Stimulated activated CD4-positive, alpha-beta T cell treated with anti-CD3 and anti-CD28 coated beads, Interleukin-4, amount 100 ng/mL, for 48 hours (primary cell): Measurements from ENCODE around the gene SH3YL1.

Source experiments
- DNase-seq, 2 donors: peaks; one replicate each; pipeline ENCODE4 v3.0.0-alpha.2; 2020; ENCODE audit warnings: low read depth in 2 of 2

SH3YL1 gene

GRCh38 chr2:258933-259332 is 4.9 kb downstream of the SH3YL1 start:
- DNase-seq: no peak

DNA sequence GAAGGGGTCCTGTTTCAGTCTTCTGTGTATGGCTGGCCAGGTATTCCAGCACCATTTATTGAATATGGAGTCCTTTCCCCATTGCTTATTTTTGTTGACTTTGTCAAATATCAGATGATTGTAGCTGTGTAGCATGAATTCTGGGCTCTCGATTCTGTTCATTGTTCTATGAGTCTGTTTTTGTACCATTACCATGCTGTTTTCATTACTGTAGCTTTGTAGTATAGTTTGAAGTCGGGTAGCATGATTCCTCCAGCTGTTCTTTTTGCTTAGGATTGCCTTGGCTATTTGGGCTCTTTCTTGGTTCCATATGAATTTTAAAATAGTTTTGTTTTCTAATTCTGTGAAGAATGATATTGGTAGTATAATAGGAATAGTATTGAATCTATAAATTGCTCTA is 6.0 kb downstream of the SH3YL1 start:
- DNase-seq: no peak

GRCh38 chr2:257429-257828 is 6.4 kb downstream of the SH3YL1 start:
- DNase-seq: no peak

GRCh38 chr2:256094-256493 is 7.7 kb downstream of the SH3YL1 start:
- DNase-seq: no peak

GRCh38 chr2:255195-255594 is 8.6 kb downstream of the SH3YL1 start:
- no peak for DNase-seq

DNA sequence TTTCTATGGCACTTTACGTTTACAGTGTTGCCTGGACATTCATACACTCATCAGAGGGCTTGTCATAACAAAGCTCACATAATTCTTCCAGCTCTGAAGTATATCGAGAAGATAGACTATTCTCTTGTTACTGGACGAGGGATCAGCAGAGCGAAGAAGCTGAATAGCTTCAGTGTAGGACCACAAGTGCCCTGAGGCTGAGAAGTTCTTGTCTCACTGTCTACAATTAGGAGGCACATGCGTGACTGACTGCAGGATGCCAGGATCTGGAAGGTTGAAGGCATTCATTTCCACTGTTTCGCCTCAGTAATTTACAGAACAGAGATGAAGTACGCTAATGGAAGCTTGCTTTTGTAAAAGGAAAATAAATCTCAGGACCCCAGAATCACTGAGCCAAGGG is 9.6 kb downstream of the SH3YL1 start:
- DNase-seq: no peak

- no peak for DNase-seq
These were observed 10.6 kb downstream of the SH3YL1 start for GRCh38 chr2:253202-253638.

DNA sequence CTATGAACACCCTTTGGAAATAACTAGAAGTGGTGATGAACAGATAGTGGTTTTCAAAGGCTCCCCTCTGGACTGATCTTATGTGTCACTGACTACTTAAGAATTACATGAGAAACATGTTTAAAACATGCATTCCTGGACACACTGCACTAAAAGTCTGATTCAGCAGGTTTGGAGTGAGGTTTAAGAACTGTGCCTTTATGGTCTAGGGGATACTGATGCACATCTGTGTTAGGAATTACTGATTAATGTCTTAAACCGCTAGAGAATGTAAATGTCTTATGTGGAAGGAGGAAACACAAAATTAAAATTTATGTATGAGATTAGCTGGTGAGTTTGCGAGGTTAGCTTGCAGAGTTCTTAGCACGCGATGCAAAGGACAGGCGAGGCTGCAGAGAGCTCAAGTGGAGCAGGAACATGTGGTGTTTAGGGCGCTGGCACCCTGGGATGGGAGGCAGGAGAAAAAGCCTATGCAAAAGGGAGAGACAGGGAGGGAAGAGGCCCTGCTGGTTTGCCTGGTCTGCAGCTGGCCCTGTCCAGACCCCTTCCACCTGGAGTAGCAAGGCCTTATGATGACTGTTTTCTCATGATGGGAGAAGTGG is 11.7 kb downstream of the SH3YL1 start:
- DNase-seq: no peak

GRCh38 chr2:249538-250042 is 14.2 kb downstream of the SH3YL1 start:
- no peak for DNase-seq

GRCh38 chr2:248724-249123 is 15.1 kb downstream of the SH3YL1 start:
- no peak for DNase-seq

DNA sequence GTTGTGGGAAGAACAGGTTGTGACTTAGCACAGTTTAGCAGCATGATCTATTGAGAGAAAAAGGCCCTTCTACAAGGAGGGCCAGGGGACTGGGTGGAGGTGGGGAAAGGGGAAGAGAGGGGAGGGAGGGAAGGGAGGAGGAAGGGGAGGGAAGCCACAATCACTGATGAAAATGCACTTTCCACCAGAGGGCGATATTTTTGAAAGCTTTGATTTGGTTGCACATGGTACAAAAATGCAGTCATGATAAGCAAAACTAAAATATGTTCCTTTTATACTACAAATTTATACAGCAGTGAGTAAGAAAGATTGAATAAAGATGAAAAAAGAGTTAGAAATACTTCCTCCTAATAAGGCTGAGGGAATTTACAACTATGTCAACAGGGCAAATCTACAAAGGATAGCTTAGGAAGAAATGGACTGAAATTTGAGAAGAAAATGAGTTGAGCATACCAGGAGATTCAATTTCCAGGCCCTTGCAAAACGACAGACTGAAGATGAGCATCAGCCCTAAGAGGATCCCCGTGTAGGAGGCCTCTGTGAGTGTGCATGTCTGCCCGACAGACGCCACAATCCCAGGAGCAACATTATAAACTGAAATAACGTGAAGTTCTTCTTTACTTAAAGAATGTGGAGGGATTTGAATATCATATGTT is 17.2 kb downstream of the SH3YL1 start:
- peak in 1 of 2 donors; percentile 3 for DNase-seq

- DNase-seq: no peak
These were observed 19.3 kb downstream of the SH3YL1 start for GRCh38 chr2:244547-244946.

- no peak for DNase-seq
These were observed 25.0 kb downstream of the SH3YL1 start for GRCh38 chr2:238869-239268.

DNA sequence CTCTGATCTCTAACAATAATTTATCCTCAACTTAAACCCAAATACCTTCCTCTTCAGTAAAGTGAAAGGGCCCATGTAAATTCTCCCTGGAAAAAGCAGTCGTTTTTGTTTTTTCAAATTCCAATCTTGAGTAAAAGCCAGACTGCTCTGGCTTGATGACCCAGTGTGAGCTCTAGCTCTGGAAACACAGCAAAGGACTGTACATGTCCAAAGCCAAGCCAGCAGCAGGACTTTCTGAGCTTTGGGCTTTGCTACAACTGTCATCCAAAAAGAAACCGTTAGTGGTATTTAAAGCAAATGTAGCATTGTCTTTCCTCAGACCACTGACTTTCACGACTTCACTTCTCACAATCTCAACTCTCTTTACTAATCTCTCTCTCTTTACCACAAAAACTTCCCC is 25.4 kb downstream of the SH3YL1 start:
- DNase-seq: no peak

- no peak for DNase-seq
These were observed 26.0 kb downstream of the SH3YL1 start for GRCh38 chr2:237878-238277.

DNA sequence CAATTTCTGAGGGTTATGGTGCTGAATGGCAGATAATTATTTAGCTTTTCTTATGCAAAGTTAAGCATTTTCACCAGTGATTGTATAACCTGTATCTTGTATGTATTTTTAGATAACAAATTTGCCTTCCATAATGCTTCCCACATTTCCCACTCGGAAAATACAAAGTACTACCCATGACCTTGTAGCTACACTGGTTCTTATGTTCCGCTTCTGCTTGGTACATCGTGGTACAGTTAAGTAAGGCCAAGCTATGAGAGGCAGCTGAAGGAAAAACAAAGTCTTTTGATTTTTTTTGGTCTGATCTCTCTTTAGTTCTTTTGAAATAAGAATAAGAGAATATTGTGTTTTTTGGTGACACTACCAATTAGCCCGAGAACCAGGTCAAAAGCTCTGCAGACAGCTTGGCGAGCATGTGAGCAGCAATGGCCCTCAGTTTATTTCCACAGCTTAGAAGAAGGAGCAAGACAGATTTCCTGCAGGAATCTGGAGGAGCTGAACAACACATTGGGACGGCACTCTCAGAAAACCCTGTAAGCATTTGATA is 26.8 kb downstream of the SH3YL1 start:
- no peak for DNase-seq

- no peak for DNase-seq
These were observed 29.4 kb downstream of the SH3YL1 start for GRCh38 chr2:234421-234820.

DNA sequence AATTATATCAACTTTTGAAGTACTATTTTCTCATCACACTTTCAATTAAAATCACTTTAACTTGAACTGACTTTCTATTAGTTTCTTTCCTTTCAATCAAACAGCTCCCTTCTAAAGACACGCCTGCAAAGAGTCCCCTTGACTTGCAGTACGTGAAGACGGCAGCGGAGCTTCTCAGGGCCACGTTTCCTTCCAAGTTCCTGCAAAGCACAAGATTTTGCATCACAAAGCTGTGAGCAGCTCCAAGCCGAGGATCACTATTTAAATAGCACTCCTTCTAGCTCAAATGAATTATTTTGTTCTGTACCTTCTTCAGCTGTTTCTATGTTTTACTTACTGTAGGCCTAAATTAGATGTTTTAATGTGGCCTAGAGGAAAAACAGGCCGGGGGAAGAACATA is 30.8 kb downstream of the SH3YL1 start:
- no peak for DNase-seq

GRCh38 chr2:231521-232185 is 32.2 kb downstream of the SH3YL1 start:
- DNase-seq: no peak

GRCh38 chr2:228518-229278 is 35.1 kb downstream of the SH3YL1 start:
- DNase-seq: no peak

DNA sequence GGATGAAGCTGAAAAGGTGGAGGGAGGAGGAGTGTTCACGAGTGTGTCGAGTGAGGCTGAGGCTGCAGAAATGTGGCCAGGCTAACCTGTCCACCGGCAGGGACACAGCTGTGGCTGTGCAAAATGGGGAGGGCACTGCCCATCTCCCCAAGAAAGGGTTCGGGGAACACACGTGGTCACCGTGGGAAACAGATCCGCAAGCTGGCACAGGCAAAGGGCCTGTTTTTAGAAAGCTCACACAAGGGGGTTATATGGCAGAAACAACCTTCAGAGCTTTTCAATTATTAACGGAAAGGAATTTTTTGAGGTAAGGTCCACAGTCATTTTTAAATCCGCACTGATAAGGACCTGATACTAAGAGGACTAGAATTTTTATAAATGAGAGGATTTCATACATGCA is 35.7 kb downstream of the SH3YL1 start:
- no peak for DNase-seq
